ENCODE data around the gene SUSD1. TPM values are rescaled to one million over a fixed set of nuclear protein-coding genes. Genes with fewer than 3 reads are reported as not detected.
A peak's percentile ranks its signal among the peaks of the same experiment; 100 is the strongest.

Gene SUSD1
- total and polyA plus RNA-seq, 2 of the 13 experiments (the other 11 are each of a cell fraction or from before 2014, with no cell fraction given), result 25.9 to 32.3 TPM

DNA sequence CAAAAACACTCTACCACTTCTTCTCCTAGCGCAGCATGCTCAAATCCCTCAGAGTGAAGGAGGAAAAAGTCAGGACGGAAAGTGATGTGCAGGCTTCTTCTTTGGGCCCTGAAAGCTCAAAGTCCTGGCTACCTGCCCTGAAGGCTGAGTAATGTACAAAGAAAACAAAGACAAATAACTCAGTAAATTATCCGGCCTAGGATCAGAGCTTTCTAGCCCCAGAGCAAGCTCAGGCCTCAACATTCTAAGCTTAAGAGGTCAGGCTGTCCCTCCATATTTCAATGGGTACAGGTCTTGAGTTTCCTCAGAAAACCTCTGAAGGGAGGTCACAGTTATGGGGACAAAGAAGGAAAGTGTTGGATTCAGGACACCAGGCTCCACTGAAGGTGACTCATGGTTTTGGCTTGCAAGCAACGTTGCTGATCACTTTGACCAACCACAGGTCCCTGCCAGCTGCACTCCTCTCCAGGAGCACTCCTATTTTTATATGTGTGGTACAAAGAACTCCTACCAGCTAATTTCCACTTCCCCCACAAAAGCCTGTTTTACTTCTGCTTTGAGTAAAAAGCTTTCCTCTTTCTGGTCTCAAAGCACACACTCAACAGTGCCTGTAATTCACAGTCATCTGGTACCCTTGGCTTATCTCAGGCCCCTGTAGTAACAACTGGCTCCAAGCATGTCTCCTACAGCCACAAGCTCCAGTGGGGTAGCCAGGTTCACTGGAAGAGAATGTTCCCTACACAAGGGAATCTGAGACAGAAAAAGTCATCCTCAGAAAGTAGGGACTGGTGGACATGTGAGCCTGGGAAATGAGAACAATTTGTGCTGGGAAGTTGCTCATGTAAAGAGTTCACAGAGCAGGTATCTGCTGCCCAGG, 162.8 kb downstream of the SUSD1 start:
- ChIA-PET POLR2A (interaction anchor here (0.6 to 0.7 kb wide), 2 partner anchors 9 to 66 kb away, joined by 3 to 4 read pairs; no protein-coding TSS in a partner anchor), CTCF (ENCODE audit: low intra/inter-chr PET ratio, low total read pairs) (no interaction called here)
- peak overlapping the region; percentile 65 for H3K4me2 ChIP-seq (ENCODE audit: low read depth, low read length)
- H3K36me3 ChIP-seq (replicated peaks in 1 of 2; ENCODE audit: control insufficient read depth in 1 of 2, insufficient read depth in 2 of 2, low read length in 2 of 2), result no peaks in the 10 kb centered on the region
- no peaks in the 10 kb centered on the region for H3K79me2 ChIP-seq (ENCODE audit: insufficient read depth, low read length)
- no peak overlapping the region for H3K27ac ChIP-seq (ENCODE audit: extremely low read length, insufficient read depth, low read length)
- peak; percentile 93 for ATAC-seq
- peak overlapping the region in 1 of 3 experiments; percentile 7; a peak in 2 of 6 replicates for H3K4me3 ChIP-seq (replicated peaks in 1 of 3; ENCODE audit: insufficient read depth in 1 of 3, low read depth in 2 of 3, low read length in 3 of 3)
- WGBS (ENCODE audit: low lambda C conversion rate), result 25% methylated on average over 4 of the region's 4 CpGs
- H4K20me1 ChIP-seq (ENCODE audit: insufficient read depth, low read length), result no peaks in the 10 kb centered on the region
- FAIRE-seq, result no peak
- DNase-seq (ENCODE audit: low spot score), result peak; percentile 66
- H3K27me3 ChIP-seq (ENCODE audit: control insufficient read depth in 1 of 2, insufficient read depth in 2 of 2, low read length in 2 of 2), result no peaks in the 10 kb centered on the region
- in situ Hi-C loops (cut with HindIII; ENCODE audit: extremely low pct_ligation_motif_present, low pct_unique_long_range_greater_than_20kb) (no loop called here), intact Hi-C loops (cut with micrococcal nuclease; ENCODE audit: unreplicated experiment) (no loop called here)
- H2AFZ ChIP-seq (ENCODE audit: low read length), result peak overlapping the region; percentile 28
- H3K4me1 ChIP-seq (ENCODE audit: insufficient read depth, low read length), result peaks cover 24% of the 10 kb centered on the region
- no TSS peak for BruUV-seq (replicated peaks)
- no peak overlapping the region; the same call in 1 of the 2 replicates for H3K9ac ChIP-seq (ENCODE audit: insufficient read depth, low read depth, low read length)
- no peaks in the 10 kb centered on the region for H3K9me3 ChIP-seq (ENCODE audit: low read length)
- peak; percentile 44 for TF ChIP-seq TEAD3 (CRISPR knock-in tag; optimal IDR thresholded peaks at IDR 0.05; ENCODE audit: borderline replicate concordance)
- no peak for TF ChIP-seq SIX4 (CRISPR knock-in tag; IDR thresholded peaks at IDR 0.05)
- TF ChIP-seq, protein P1, sequence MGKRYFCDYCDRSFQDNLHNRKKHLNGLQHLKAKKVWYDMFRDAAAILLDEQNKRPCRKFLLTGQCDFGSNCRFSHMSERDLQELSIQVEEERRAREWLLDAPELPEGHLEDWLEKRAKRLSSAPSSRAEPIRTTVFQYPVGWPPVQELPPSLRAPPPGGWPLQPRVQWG (CRISPR knock-in tag; IDR thresholded peaks at IDR 0.05; ENCODE audit: borderline replicate concordance, low read depth), result no peak
- TF ChIP-seq HBP1 (CRISPR knock-in tag; IDR thresholded peaks at IDR 0.05; ENCODE audit: low read depth), result no peak
- no peak for TF ChIP-seq ZSCAN20 (CRISPR knock-in tag; IDR thresholded peaks at IDR 0.05; ENCODE audit: borderline replicate concordance)
- no peak for TF ChIP-seq MEIS2 (CRISPR knock-in tag; IDR thresholded peaks at IDR 0.05)
- no peak for TF ChIP-seq ZNF235 (CRISPR knock-in tag; IDR thresholded peaks at IDR 0.05; ENCODE audit: borderline replicate concordance)
- TF ChIP-seq ETV5 (CRISPR knock-in tag; IDR thresholded peaks at IDR 0.05; ENCODE audit: borderline replicate concordance), result 0 out of 2 replicates have a peak, but pooled peaks have one; percentile 11
- no peak for TF ChIP-seq ZNF878 (CRISPR knock-in tag; IDR thresholded peaks at IDR 0.05)
- no peak for TF ChIP-seq PCBP1 (IDR thresholded peaks at IDR 0.05; ENCODE audit: borderline replicate concordance, low read depth, low read length)
- peak; percentile 55 for TF ChIP-seq FOSL1 (CRISPR knock-in tag; IDR thresholded peaks at IDR 0.05; ENCODE audit: borderline replicate concordance)
- no peak for TF ChIP-seq DPF2 (CRISPR knock-in tag; IDR thresholded peaks at IDR 0.05; ENCODE audit: borderline replicate concordance, low read depth)
- TF ChIP-seq ZNF264 (CRISPR knock-in tag; IDR thresholded peaks at IDR 0.05), result no peak
- no peak for TF ChIP-seq KDM5B (CRISPR knock-in tag; IDR thresholded peaks at IDR 0.05; ENCODE audit: borderline replicate concordance)
- TF ChIP-seq CENPT (CRISPR knock-in tag; IDR thresholded peaks at IDR 0.05; ENCODE audit: low read depth), result no peak
- TF ChIP-seq RARA (CRISPR knock-in tag; IDR thresholded peaks at IDR 0.05), result 0 out of 2 replicates have a peak, but pooled peaks have one; percentile 20
- no peak for TF ChIP-seq SMC3 (IDR thresholded peaks at IDR 0.05; ENCODE audit: low read length)
- TF ChIP-seq ZNF468 (CRISPR knock-in tag; IDR thresholded peaks at IDR 0.05), result no peak
- TF ChIP-seq PITX1 (CRISPR knock-in tag; IDR thresholded peaks at IDR 0.05), result no peak

Measured in HepG2 (cell line).